Neural progenitor cell (in vitro differentiated cells): Measurements from ENCODE around the gene PDP2. TPM values are rescaled to one million over a fixed set of nuclear protein-coding genes. Genes with fewer than 3 reads are reported as not detected.
A peak's percentile ranks its signal among the peaks of the same experiment; 100 is the strongest.

Experiments used
- DNase-seq: peaks from one replicate; pipeline ENCODE4 v3.0.0-alpha.2; 2016; ENCODE audit warnings: low spot score
- H2AFZ ChIP-seq: fragments of 200-600 bp; sonication (generic); replicated peaks from 2 replicates; pipeline ENCODE4 v1.6.1; 2016; ENCODE audit warnings: antibody characterized with exemption
- H3F3A ChIP-seq: fragments of 200-600 bp; sonication (generic); 2 replicates; pipeline ENCODE4 v1.6.1; 2016; ENCODE audit warnings: antibody characterized with exemption, low read depth
- H3K27ac ChIP-seq: fragments of 200-600 bp; sonication (generic); 2 replicates; pipeline ENCODE4 v1.5.1; 2016; ENCODE audit warnings: mild to moderate bottlenecking
- H3K27me3 ChIP-seq: fragments of 200-600 bp; sonication (generic); 2 replicates; pipeline ENCODE4 v1.6.1; 2016; ENCODE audit warnings: mild to moderate bottlenecking, moderate library complexity
- H3K36me3 ChIP-seq: fragments of 200-600 bp; sonication (generic); 2 replicates; pipeline ENCODE4 v1.5.1; 2016
- H3K4me1 ChIP-seq: fragments of 200-600 bp; sonication (generic); 2 replicates; pipeline ENCODE4 v1.6.1; 2016; ENCODE audit warnings: mixed run types
- H3K4me2 ChIP-seq: fragments of 200-600 bp; sonication (generic); 2 replicates; pipeline ENCODE4 v1.6.1; 2016
- H3K4me3 ChIP-seq: fragments of 200-600 bp; sonication (generic); 2 replicates; pipeline ENCODE4 v1.5.1; 2016
- H3K79me2 ChIP-seq: fragments of 200-600 bp; sonication (generic); 2 replicates; pipeline ENCODE4 v1.6.1; 2016; ENCODE audit warnings: low read depth
- H3K9ac ChIP-seq: fragments of 200-600 bp; sonication (generic); 2 replicates; pipeline ENCODE4 v1.6.1; 2016
- H3K9me3 ChIP-seq: fragments of 200-600 bp; sonication (generic); 2 replicates; pipeline ENCODE4 v1.5.1; 2016; ENCODE audit warnings: low read depth
- H4K20me1 ChIP-seq: fragments of 200-600 bp; sonication (generic); 2 replicates; pipeline ENCODE4 v1.6.1; 2016; ENCODE audit warnings: low read depth
- H3K27ac Mint-ChIP-seq: 3 replicates; pipeline ENCODE4 v1.8.0; 2021; ENCODE audit warnings: mixed read lengths
- H3K27me3 Mint-ChIP-seq: 2 replicates; pipeline ENCODE4 v1.8.0; 2022; ENCODE audit warnings: low read depth, mild to moderate bottlenecking, inconsistent platforms, moderate library complexity, mixed read lengths; ENCODE audit not compliant: insufficient read depth
- H3K36me3 Mint-ChIP-seq: 3 replicates; pipeline ENCODE4 v1.8.0; 2021; ENCODE audit warnings: mixed read lengths
- H3K4me1 Mint-ChIP-seq: 3 replicates; pipeline ENCODE4 v1.8.0; 2021; ENCODE audit warnings: mixed read lengths
- H3K4me3 Mint-ChIP-seq: 3 replicates; pipeline ENCODE4 v1.8.0; 2021; ENCODE audit warnings: mild to moderate bottlenecking, moderate library complexity, mixed read lengths
- H3K9me3 Mint-ChIP-seq: 3 replicates; pipeline ENCODE4 v1.8.0; 2020; ENCODE audit warnings: mixed read lengths
- EZH2 ChIP-seq: fragments of 200-600 bp; sonication (generic); IDR thresholded peaks from 2 replicates; pipeline ENCODE4 v1.6.1; 2017; ENCODE audit warnings: antibody characterized with exemption, mild to moderate bottlenecking, moderate library complexity
- EZH2phosphoT487 ChIP-seq: fragments of 200-600 bp; sonication (generic); IDR thresholded peaks from 2 replicates; pipeline ENCODE4 v1.6.1; 2017; ENCODE audit warnings: antibody characterized with exemption
- total RNA-seq: library from RNA; depleted of rRNA; stranded (reverse); fragments of >200 nt; gene quantifications from 2 replicates; pipeline ENCODE4 v1.2.3, GENCODE V29; 2015; ENCODE audit warnings: low replicate concordance
- TF ChIP-seq, protein P1 (sequence below): fragments of 200-600 bp; sonication (generic); IDR thresholded peaks from 2 replicates; pipeline ENCODE4 v1.5.1; 2017; ENCODE audit warnings: antibody characterized with exemption, mild to moderate bottlenecking

Gene PDP2
- total RNA-seq, 1 donor from 2014 or later = 6.6 TPM

GRCh38 chr16:66871840-66872239 lies 8.5 kb upstream of the PDP2 start:
- H3K4me3 Mint-ChIP-seq = peak overlapping the region; percentile 62
- Histone ChIP-seq H3K36me3 (no peaks in the 10 kb centered on the region), H2AFZ (no peak overlapping the region), H3F3A (peaks cover 13% of the 10 kb centered on the region), H4K20me1 (no peaks in the 10 kb centered on the region), H3K9me3 (no peaks in the 10 kb centered on the region), H3K27ac (no peak overlapping the region), H3K79me2 (no peaks in the 10 kb centered on the region), H3K4me3 (no peak overlapping the region), H3K4me1 (no peaks in the 10 kb centered on the region), H3K4me2 (no peak overlapping the region), H3K9ac (no peak overlapping the region), H3K27me3 (peaks cover 24% of the 10 kb centered on the region)
- H3K4me1 Mint-ChIP-seq = peaks cover 22% of the 10 kb centered on the region
- no peak overlapping the region for H3K27ac Mint-ChIP-seq
- H3K9me3 Mint-ChIP-seq = no peaks in the 10 kb centered on the region
- TF ChIP-seq, protein P1, sequence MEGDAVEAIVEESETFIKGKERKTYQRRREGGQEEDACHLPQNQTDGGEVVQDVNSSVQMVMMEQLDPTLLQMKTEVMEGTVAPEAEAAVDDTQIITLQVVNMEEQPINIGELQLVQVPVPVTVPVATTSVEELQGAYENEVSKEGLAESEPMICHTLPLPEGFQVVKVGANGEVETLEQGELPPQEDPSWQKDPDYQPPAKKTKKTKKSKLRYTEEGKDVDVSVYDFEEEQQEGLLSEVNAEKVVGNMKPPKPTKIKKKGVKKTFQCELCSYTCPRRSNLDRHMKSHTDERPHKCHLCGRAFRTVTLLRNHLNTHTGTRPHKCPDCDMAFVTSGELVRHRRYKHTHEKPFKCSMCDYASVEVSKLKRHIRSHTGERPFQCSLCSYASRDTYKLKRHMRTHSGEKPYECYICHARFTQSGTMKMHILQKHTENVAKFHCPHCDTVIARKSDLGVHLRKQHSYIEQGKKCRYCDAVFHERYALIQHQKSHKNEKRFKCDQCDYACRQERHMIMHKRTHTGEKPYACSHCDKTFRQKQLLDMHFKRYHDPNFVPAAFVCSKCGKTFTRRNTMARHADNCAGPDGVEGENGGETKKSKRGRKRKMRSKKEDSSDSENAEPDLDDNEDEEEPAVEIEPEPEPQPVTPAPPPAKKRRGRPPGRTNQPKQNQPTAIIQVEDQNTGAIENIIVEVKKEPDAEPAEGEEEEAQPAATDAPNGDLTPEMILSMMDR = no peak
- TF ChIP-seq EZH2phosphoT487 (no peak), EZH2 (no peak)
- no peak for DNase-seq
- peaks cover 3% of the 10 kb centered on the region for H3K27me3 Mint-ChIP-seq
- H3K36me3 Mint-ChIP-seq = no peaks in the 10 kb centered on the region

GRCh38 chr16:66872559-66872942 lies 7.8 kb upstream of the PDP2 start:
- no peak overlapping the region for H3K9ac ChIP-seq

GRCh38 chr16:66872943-66873684 lies 7.2 kb upstream of the PDP2 start:
- no peaks in the 10 kb centered on the region for H4K20me1 ChIP-seq
- Mint-ChIP-seq H3K27ac (peak overlapping the region; percentile 78), H3K4me1 (peaks cover 24% of the 10 kb centered on the region), H3K36me3 (no peaks in the 10 kb centered on the region), H3K27me3 (peaks cover 3% of the 10 kb centered on the region), H3K4me3 (peak overlapping the region; percentile 76), H3K9me3 (no peaks in the 10 kb centered on the region)
- H3K27me3 ChIP-seq = peaks cover 24% of the 10 kb centered on the region
- H2AFZ ChIP-seq = peak overlapping the region; percentile 92
- H3K4me3 ChIP-seq = peak overlapping the region; percentile 40
- no peaks in the 10 kb centered on the region for H3K79me2 ChIP-seq
- DNase-seq = peak; percentile 88
- peaks cover 10% of the 10 kb centered on the region for H3F3A ChIP-seq
- no peak overlapping the region for H3K27ac ChIP-seq
- no peaks in the 10 kb centered on the region for H3K36me3 ChIP-seq
- no peaks in the 10 kb centered on the region for H3K4me1 ChIP-seq
- H3K9me3 ChIP-seq = no peaks in the 10 kb centered on the region
- peak overlapping the region; percentile 78 for H3K4me2 ChIP-seq
- TF ChIP-seq, protein P1 = peak; percentile 93
- TF ChIP-seq EZH2phosphoT487 (peak; percentile 36), EZH2 (peak; percentile 50)
- H3K9ac ChIP-seq = no peak overlapping the region

More at GRCh38 chr16:66872559-66872942, 7.8 kb upstream of the PDP2 start:
- no peak for DNase-seq
- Histone ChIP-seq H3K79me2 (no peaks in the 10 kb centered on the region), H2AFZ (no peak overlapping the region), H3K36me3 (no peaks in the 10 kb centered on the region), H3K4me2 (peak overlapping the region; percentile 78), H3K4me1 (no peaks in the 10 kb centered on the region), H4K20me1 (no peaks in the 10 kb centered on the region), H3K4me3 (peak overlapping the region; percentile 40), H3F3A (peaks cover 13% of the 10 kb centered on the region), H3K9me3 (no peaks in the 10 kb centered on the region), H3K27ac (no peak overlapping the region), H3K27me3 (peaks cover 24% of the 10 kb centered on the region)
- H3K36me3 Mint-ChIP-seq = no peaks in the 10 kb centered on the region
- H3K27ac Mint-ChIP-seq = peak overlapping the region; percentile 58
- H3K27me3 Mint-ChIP-seq = peaks cover 3% of the 10 kb centered on the region
- H3K4me1 Mint-ChIP-seq = peaks cover 22% of the 10 kb centered on the region
- H3K4me3 Mint-ChIP-seq = peak overlapping the region; percentile 76
- TF ChIP-seq EZH2phosphoT487 (no peak), EZH2 (no peak)
- TF ChIP-seq, protein P1 = no peak
- H3K9me3 Mint-ChIP-seq = no peaks in the 10 kb centered on the region
